GM12872 (cell line): Measurements from ENCODE around the gene CERS6.

Experiments
- TF ChIP-seq, protein P1 (sequence below): IDR thresholded peaks from 3 replicates; pipeline ENCODE4 v1.5.1; 2011; ENCODE audit warnings: low read depth, mild to moderate bottlenecking, low read length, moderate library complexity; ENCODE audit not compliant: insufficient read depth

The CERS6 gene

DNA sequence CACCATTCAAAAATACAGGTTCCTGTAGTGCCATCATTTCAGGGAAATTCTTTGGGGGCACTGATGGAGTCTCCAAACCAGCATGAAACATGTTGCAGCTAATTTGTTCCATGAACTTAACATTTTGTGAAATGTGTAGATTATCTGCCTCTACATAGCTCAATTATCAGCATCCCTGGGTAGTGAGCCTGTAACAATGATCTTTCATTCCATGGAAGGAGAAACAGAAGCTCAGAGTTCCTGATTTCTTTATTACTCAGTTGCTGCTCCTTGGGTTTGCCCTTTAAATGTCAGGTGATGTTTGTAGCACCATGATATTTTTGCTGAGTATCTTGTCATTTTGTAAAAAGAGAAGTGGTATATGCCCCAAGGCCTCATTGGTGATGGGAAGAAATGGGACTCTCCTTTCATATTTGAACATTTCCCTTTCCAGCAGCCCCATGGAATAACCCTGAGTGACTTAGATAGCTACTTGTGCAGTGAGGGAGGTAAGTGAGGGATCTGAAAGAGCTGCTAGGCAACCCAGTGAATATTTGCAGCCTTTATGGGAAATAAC lies 146.9 kb downstream of the CERS6 start:
- TF ChIP-seq, protein P1, sequence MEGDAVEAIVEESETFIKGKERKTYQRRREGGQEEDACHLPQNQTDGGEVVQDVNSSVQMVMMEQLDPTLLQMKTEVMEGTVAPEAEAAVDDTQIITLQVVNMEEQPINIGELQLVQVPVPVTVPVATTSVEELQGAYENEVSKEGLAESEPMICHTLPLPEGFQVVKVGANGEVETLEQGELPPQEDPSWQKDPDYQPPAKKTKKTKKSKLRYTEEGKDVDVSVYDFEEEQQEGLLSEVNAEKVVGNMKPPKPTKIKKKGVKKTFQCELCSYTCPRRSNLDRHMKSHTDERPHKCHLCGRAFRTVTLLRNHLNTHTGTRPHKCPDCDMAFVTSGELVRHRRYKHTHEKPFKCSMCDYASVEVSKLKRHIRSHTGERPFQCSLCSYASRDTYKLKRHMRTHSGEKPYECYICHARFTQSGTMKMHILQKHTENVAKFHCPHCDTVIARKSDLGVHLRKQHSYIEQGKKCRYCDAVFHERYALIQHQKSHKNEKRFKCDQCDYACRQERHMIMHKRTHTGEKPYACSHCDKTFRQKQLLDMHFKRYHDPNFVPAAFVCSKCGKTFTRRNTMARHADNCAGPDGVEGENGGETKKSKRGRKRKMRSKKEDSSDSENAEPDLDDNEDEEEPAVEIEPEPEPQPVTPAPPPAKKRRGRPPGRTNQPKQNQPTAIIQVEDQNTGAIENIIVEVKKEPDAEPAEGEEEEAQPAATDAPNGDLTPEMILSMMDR = no peak

DNA sequence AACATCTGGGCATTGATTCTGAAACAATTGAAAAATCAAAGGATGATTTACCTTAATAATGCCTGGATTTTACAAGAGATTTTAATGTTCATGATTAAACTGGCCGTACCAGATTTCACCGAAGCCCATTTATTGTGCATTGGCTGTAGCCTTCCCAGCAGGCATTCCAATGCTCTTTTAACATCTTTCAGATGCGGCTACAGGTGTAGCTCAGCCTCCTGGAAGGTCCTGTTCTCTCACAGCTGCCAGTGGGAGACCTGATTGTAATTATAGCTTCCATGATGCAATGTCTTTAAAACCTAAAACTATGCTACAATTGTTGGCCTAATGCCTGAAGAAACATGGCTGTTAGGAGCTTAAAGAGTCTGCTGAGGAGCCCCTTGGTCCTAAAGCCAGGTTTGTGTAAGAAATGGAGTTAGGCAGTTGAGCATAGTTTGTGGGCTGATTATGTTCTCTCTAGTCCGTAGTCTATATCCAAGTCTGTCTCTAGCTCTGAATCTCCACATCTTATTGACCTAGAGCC lies 147.4 kb downstream of the CERS6 start:
- TF ChIP-seq, protein P1 = no peak

DNA sequence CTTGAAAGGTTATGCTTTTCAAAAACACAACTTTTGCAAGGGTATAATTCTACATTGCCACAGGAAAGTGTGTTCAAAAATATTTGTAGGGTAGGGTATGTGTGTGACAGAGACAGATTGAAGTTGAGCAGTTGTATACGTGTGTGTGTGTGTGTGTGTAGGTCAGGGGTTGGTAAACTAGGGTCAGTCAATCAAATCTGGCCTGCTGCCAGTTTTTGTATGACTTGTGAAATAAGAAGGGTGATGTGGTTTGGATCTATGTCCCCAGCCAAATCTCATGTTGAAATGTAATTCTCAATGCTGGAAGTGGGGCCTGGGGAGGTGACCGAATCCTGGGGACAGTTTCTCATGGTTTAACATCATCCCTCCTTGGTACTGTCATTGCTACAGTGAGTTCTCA lies 148.2 kb downstream of the CERS6 start:
- TF ChIP-seq, protein P1 = no peak

DNA sequence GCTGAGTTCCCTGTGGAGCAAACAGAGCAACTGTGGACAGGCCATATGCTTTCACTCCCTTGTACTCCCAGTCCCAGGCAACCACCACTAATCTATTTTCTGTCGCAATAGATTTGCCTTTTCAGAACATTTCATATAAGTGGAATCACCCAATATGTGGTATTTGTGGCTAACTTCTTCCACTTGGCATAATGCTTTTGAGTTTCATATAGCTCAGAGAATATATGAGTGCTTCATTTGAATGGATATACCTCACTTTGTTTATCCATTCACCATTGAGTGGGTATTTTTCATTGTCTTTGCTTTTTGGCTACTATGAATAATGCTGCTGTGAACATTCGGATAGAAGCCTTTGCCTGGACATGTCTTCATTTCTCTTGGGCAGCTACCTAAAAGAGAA lies 151.9 kb downstream of the CERS6 start:
- TF ChIP-seq, protein P1 = no peak

DNA sequence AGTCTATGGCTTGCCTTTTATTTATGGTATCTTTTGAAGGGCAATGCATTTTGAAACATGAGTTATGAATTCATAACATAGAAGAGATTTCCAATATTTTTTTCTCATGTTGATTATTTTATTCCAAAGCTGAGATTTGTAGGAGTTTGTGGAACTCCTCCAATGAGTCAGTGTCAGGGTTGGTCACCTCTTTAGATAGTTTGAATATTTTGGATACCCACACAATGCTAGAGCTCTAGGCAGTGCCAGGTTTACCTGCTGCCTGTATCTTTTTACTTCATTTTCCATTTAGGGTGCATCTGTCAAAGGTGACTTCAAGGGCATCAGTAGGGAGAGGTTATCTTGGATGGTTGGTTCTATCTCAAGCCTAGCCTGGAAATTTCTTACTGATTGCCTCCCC lies 152.7 kb downstream of the CERS6 start:
- TF ChIP-seq, protein P1 = no peak

DNA sequence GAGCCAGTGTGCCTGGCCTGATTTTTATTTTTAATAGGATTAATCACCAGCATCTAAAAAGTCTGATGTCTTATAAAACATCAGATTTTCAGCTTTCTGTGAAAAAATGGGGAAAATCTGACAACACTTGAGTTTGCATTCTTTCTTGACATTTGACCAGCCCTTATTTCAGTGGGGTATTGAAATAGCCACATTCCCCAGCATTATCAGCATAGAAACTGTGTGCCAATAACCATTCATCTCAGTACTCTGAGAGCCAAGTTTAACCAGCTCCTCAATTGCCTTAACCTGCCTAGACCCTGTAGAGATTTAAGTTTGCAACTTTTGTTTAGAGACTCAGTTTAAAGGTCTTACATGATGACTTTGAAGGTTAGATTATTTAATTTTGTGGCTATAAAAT lies 155.0 kb downstream of the CERS6 start:
- TF ChIP-seq, protein P1 = no peak

DNA sequence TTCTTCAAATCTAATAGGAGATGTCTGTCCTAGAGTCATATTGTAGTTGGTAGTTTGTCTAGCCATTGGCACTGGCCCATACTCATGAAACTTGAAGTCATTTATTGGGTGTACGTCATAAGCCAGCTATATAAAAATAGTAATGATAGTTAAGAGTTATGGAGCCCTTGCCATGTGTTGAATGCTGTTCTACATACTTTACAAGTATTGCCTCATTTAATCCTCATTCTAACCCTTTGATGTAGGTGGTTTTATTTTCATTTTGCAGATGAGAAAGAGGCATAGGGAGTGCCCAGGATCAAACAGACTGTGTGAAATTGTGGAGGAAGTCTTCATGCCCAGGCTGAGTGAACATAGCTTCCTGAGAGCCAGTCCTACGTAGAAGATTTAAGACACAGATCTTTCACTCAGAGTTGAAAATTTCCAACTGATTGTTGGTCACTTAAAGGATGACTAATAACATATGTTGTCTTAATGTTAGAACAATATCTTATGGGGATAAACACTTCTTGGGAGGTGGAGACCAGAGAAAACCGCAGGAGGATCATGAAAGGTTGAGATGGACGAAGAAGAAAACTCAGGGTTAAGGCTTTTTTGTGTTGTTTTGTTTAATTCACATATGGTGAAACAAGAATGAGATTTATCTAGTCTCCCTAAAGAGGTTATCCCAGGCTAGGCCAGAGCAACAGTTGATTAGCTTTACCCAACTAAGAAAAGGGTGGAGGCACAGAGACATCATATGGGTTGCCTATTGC lies 156.0 kb downstream of the CERS6 start:
- TF ChIP-seq, protein P1 = no peak
